Measurements from ENCODE around the gene PRR3.

The PRR3 gene

GRCh38 chr6:30541515-30542403 is 15.3 kb upstream of the PRR3 start:
- DNase-seq = peak; percentile 62 to 63

- DNase-seq = no peak
Observed at GRCh38 chr6:30542404-30542725, 14.7 kb upstream of the PRR3 start.

- DNase-seq = no peak
Observed at GRCh38 chr6:30542915-30543314, 14.2 kb upstream of the PRR3 start.

GRCh38 chr6:30543821-30544220 is 13.3 kb upstream of the PRR3 start:
- no peak for DNase-seq

- peak; percentile 24 to 62 for DNase-seq
Observed at GRCh38 chr6:30544666-30545272, 12.3 kb upstream of the PRR3 start.

GRCh38 chr6:30547454-30547853 is 9.6 kb upstream of the PRR3 start:
- DNase-seq = no peak

- DNase-seq = no peak
Observed at GRCh38 chr6:30548375-30548774, 8.7 kb upstream of the PRR3 start.

- no peak for DNase-seq
Observed at GRCh38 chr6:30554404-30554803, 2.7 kb upstream of the PRR3 start.

- DNase-seq = no peak
Observed at GRCh38 chr6:30554962-30555815, 1.9 kb upstream of the PRR3 start.

- DNase-seq = no peak
Observed at GRCh38 chr6:30555816-30556065, 1.4 kb upstream of the PRR3 start.

- DNase-seq = peak; percentile 72 to 81
Observed at GRCh38 chr6:30556066-30556905, 809 bp upstream of the PRR3 start, which contains the start of gene GNL1. TSS of gene GNL1 (minus strand) at chr6:30556489. CDS start at chr6:30556203, 286 bp downstream.

- DNase-seq = no peak
Observed at GRCh38 chr6:30557683-30557981, 537 bp downstream of the PRR3 start.

GRCh38 chr6:30560930-30561329 is 3.8 kb downstream of the PRR3 start:
- DNase-seq = no peak

- no peak for DNase-seq
Observed at GRCh38 chr6:30562470-30563425, 5.7 kb downstream of the PRR3 start.

- no peak for DNase-seq
Observed at GRCh38 chr6:30564114-30564513, 7.0 kb downstream of the PRR3 start.

- DNase-seq = no peak
Observed at GRCh38 chr6:30565772-30566171, 8.7 kb downstream of the PRR3 start.

- DNase-seq = no peak
Observed at GRCh38 chr6:30568245-30568644, 11.2 kb downstream of the PRR3 start.

GRCh38 chr6:30570263-30570662 is 13.2 kb downstream of the PRR3 start:
- DNase-seq = no peak

- DNase-seq = no peak
Observed at GRCh38 chr6:30570740-30571074, 13.6 kb downstream of the PRR3 start.

GRCh38 chr6:30571075-30571761 is 14.1 kb downstream of the PRR3 start, which contains the start of gene ABCF1:
TSS of gene ABCF1 (plus strand) at chr6:30571442. CDS start at chr6:30571488, 46 bp downstream.
- peak; percentile 91 to 94 for DNase-seq

- no peak for DNase-seq
Observed at GRCh38 chr6:30571762-30572082, 14.6 kb downstream of the PRR3 start.
